B cell (primary cell): ENCODE measurements around the gene ZNF672. TPM values are rescaled to one million over a fixed set of nuclear protein-coding genes. Genes with fewer than 3 reads are reported as not detected.
A peak's percentile ranks its signal among the peaks of the same experiment; 100 is the strongest.

Experiments
- ATAC-seq: fragments of 200-7000 bp; cut with Tn5 transposase; one replicate; pipeline ENCODE4 v1.10.0; 2021; ENCODE audit warnings: low read depth, mild to moderate bottlenecking, moderate number of reproducible peaks, moderate library complexity
- CTCF ChIA-PET: fragments of 350-600 bp; sonication (Branson Sonifier 250); formaldehyde crosslinking; loops from one replicate; lab custom pipeline; 2021; ENCODE audit warnings: antibody characterized with exemption, inconsistent platforms; lab: Charles Lee
- POLR2A ChIA-PET: fragments of 350-600 bp; sonication (Branson Sonifier 250); formaldehyde crosslinking; loops from one replicate; lab custom pipeline; 2021; ENCODE audit warnings: antibody characterized with exemption; lab: Charles Lee
- DNase-seq: peaks from one replicate; pipeline ENCODE4 v3.0.0; 2013
- H2AFZ ChIP-seq: 2 replicates; pipeline ENCODE4 v1.6.1; 2012; ENCODE audit warnings: mild to moderate bottlenecking, low read depth, low read length; ENCODE audit not compliant: insufficient read depth, poor library complexity, severe bottlenecking
- H3K27ac ChIP-seq, 2 donors: 1 replicate in 1 of 2; 2 replicates in 1 of 2; pipeline ENCODE4 v1.5.1; 2012 to 2013; ENCODE audit warnings: low read length in 2 of 2, mild to moderate bottlenecking in 2 of 2, moderate library complexity in 1 of 2
- H3K27me3 ChIP-seq, 4 experiments: fragments of 200-600 bp in 1 of 4; sonication (generic) in 1 of 4; replicated peaks in 1 of 4; 1 replicate in 2 of 4; 2 replicates in 2 of 4; pipeline versions ENCODE4 v1.6.1 to v1.7.0; 2013 to 2016; ENCODE audit warnings: low read length in 3 of 4, mild to moderate bottlenecking in 2 of 4, mixed read lengths in 1 of 4, moderate library complexity in 1 of 4; ENCODE audit not compliant: insufficient read depth in 4 of 4, control insufficient read depth in 3 of 4; ENCODE audit errors: control extremely low read depth in 1 of 4
- H3K36me3 ChIP-seq, 2 experiments: replicated peaks in 1 of 2; 1 replicate in 1 of 2; 2 replicates in 1 of 2; pipeline versions ENCODE4 v1.6.1 to v1.7.1; 2013; ENCODE audit warnings: low read length in 1 of 2; ENCODE audit not compliant: insufficient read depth in 2 of 2, control insufficient read depth in 1 of 2; ENCODE audit errors: control extremely low read depth in 1 of 2, extremely low read depth in 1 of 2
- H3K4me1 ChIP-seq, 2 donors: fragments of 200-600 bp in 1 of 2; sonication (generic) in 1 of 2; 1 replicate in 1 of 2; 2 replicates in 1 of 2; pipeline versions ENCODE4 v1.5.1 to v1.6.1; 2013 to 2017; ENCODE audit warnings: low read length in 2 of 2; ENCODE audit not compliant: control insufficient read depth in 2 of 2, insufficient read depth in 2 of 2
- H3K4me2 ChIP-seq: replicated peaks from 2 replicates; pipeline ENCODE3; 2012; ENCODE audit warnings: mild to moderate bottlenecking, low read depth, low read length; ENCODE audit not compliant: poor library complexity, severe bottlenecking
- H3K4me3 ChIP-seq, 5 experiments: fragments of 200-600 bp in 1 of 5; sonication (generic) in 1 of 5; 1 replicate in 3 of 5; 2 replicates in 2 of 5; pipeline versions ENCODE4 v1.5.1 to v1.7.0; 2011 to 2016; ENCODE audit warnings: low read length in 4 of 5, mild to moderate bottlenecking in 4 of 5, low read depth in 2 of 5, control low read depth in 1 of 5, moderate library complexity in 1 of 5; ENCODE audit not compliant: insufficient read depth in 1 of 5; ENCODE audit errors: control extremely low read depth in 1 of 5, extremely low read depth in 1 of 5
- H3K79me2 ChIP-seq: fragments of 200-600 bp; sonication (generic); one replicate; pipeline ENCODE4 v1.6.0; 2016; ENCODE audit warnings: low read length; ENCODE audit not compliant: control insufficient read depth, insufficient read depth
- H3K9ac ChIP-seq: fragments of 200-600 bp; sonication (generic); 2 replicates; pipeline ENCODE4 v1.6.1; 2017; ENCODE audit warnings: mild to moderate bottlenecking, low read length, moderate library complexity
- H3K9me3 ChIP-seq, 3 donors: one replicate each; pipeline versions ENCODE4 v1.6.1 to v1.7.1; 2013; ENCODE audit warnings: low read length in 2 of 3; ENCODE audit not compliant: control insufficient read depth in 2 of 3, insufficient read depth in 1 of 3; ENCODE audit errors: control extremely low read depth in 1 of 3
- H4K20me1 ChIP-seq: 2 replicates; pipeline ENCODE4 v1.6.0; 2012; ENCODE audit warnings: mild to moderate bottlenecking, low read length; ENCODE audit not compliant: insufficient read depth, control insufficient read depth, poor library complexity, severe bottlenecking
- H3K27ac Mint-ChIP-seq: one replicate; pipeline ENCODE4 v1.8.0; 2021; ENCODE audit warnings: mixed read lengths
- H3K27me3 Mint-ChIP-seq: one replicate; pipeline ENCODE4 v1.8.0; 2021; ENCODE audit warnings: mixed read lengths
- H3K4me1 Mint-ChIP-seq: one replicate; pipeline ENCODE4 v1.8.0; 2021; ENCODE audit warnings: mixed read lengths
- H3K4me3 Mint-ChIP-seq: one replicate; pipeline ENCODE4 v1.8.0; 2021; ENCODE audit warnings: mixed read lengths
- H3K9me3 Mint-ChIP-seq: one replicate; pipeline ENCODE4 v1.8.0; 2022; ENCODE audit warnings: mixed read lengths; ENCODE audit not compliant: insufficient read depth
- EZH2 ChIP-seq: IDR thresholded peaks from 2 replicates; pipeline ENCODE4 v1.6.1; 2012; ENCODE audit warnings: borderline replicate concordance, low read depth, mild to moderate bottlenecking, moderate library complexity, low read length; ENCODE audit not compliant: insufficient read depth, poor library complexity, severe bottlenecking
- WGBS: methylation state at CpG from one replicate; pipeline ENCODE4 v1.1.5; 2013; ENCODE audit warnings: missing lambda C conversion rate; ENCODE audit not compliant: insufficient coverage; 5-methylcytosine and 5-hydroxymethylcytosine counted together
- intact Hi-C: fragments of 100-400 bp; cut with micrococcal nuclease; formaldehyde crosslinking; loops from one replicate; pipeline ENCODE4 v1.10.0; 2022
- polyA plus RNA-seq: library from polyadenylated mRNA; depleted of rRNA; stranded (reverse); fragments of >200 nt; gene quantifications from 2 replicates; pipeline ENCODE4 v1.2.3, GENCODE V29; 2012
- total RNA-seq, 2 donors: library from RNA; stranded (reverse); fragments of 120-200 nt in 1 of 2; gene quantifications; 1 replicate in 1 of 2; 2 replicates in 1 of 2; pipeline versions ENCODE4 v1.2.3 to v1.2.4, GENCODE V29; 2013 to 2022
- TF ChIP-seq, protein P1 (sequence below): fragments of 200-600 bp; IDR thresholded peaks from one replicate; pipeline ENCODE4 v1.8.0; 2022; ENCODE audit warnings: antibody characterized with exemption, mild to moderate bottlenecking

ZNF672 gene
- total and polyA plus RNA-seq, 2 donors (not counting 1 experiment from before 2014, with no cell fraction given): 46.4 to 56.3 TPM

DNA sequence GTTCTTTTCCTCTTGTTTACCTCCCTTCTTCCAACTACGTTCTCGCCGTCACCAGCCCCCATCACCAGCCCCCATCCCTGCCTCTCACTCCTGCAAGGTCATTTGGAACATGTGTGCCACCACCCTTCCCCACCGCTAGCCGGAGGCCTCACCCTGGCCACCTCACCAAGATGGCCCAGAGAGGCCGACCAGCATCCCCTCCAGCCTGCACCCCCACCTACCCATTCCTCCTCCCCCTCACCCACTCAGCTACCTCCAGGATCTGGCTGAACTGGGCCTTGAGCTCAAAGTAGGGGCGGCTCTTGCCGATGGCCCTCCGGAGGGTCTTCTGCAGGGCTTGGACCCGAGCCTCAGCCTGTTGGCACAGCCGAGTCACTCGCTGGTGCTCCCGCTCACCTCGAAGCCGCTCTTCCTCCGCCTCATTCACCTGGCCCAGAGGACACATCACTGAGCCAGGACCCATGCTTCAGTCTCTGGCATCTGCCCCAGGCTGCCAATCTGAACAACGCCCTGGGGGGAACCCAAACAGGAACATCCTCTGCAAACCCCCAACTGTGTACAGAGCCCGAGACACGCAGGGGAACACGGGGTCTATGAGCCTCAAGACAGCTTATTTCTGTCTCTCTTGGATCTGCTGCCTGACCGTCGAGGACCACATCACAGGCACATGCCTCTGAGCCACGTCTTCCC lies 25.1 kb upstream of the ZNF672 start:
- CTCF ChIA-PET: interaction anchor here (0.9 to 1.8 kb wide), 4 partner anchors 110 to 195 kb away, joined by 3 to 5 read pairs (median 4); no protein-coding TSS in a partner anchor
- POLR2A ChIA-PET: interaction anchor here (0.8 kb wide), 1 partner anchor 10 kb away, joined by 3 read pairs; no protein-coding TSS in a partner anchor

GRCh38 chr1:248813546-248813945 lies 24.5 kb upstream of the ZNF672 start:
- Mint-ChIP-seq H3K27me3 (no peaks in the 10 kb centered on the region), H3K27ac (no peak overlapping the region), H3K9me3 (no peaks in the 10 kb centered on the region), H3K4me3 (no peak overlapping the region), H3K4me1 (peaks cover 29% of the 10 kb centered on the region)
- 94% methylated on average over 6 of the region's 8 CpGs for WGBS
- no peak overlapping the region for H3K9ac ChIP-seq
- H2AFZ ChIP-seq: no peak overlapping the region
- POLR2A ChIA-PET: interaction anchor here (0.8 kb wide), 1 partner anchor 9 kb away, joined by 3 read pairs; no protein-coding TSS in a partner anchor
- no peaks in the 10 kb centered on the region for H3K9me3 ChIP-seq
- peaks cover 8% of the 10 kb centered on the region for H4K20me1 ChIP-seq
- H3K4me2 ChIP-seq: no peak overlapping the region
- no peak overlapping the region for H3K27ac ChIP-seq
- no peak overlapping the region for H3K4me3 ChIP-seq
- peaks cover 2 to 62% of the 10 kb centered on the region in 2 experiments for H3K36me3 ChIP-seq
- CTCF ChIA-PET: interaction anchor here (1.5 to 1.8 kb wide), 3 partner anchors 109 to 194 kb away, joined by 4 to 5 read pairs (median 4); no protein-coding TSS in a partner anchor
- peaks cover 38% of the 10 kb centered on the region for H3K79me2 ChIP-seq
- H3K27me3 ChIP-seq: no peaks in the 10 kb centered on the region
- intact Hi-C loops: no loop called here
- peaks cover 30 to 37% of the 10 kb centered on the region in 2 donors for H3K4me1 ChIP-seq
- DNase-seq (peak; percentile 3), ATAC-seq (no peak)
- no peak for TF ChIP-seq EZH2
- TF ChIP-seq, protein P1, sequence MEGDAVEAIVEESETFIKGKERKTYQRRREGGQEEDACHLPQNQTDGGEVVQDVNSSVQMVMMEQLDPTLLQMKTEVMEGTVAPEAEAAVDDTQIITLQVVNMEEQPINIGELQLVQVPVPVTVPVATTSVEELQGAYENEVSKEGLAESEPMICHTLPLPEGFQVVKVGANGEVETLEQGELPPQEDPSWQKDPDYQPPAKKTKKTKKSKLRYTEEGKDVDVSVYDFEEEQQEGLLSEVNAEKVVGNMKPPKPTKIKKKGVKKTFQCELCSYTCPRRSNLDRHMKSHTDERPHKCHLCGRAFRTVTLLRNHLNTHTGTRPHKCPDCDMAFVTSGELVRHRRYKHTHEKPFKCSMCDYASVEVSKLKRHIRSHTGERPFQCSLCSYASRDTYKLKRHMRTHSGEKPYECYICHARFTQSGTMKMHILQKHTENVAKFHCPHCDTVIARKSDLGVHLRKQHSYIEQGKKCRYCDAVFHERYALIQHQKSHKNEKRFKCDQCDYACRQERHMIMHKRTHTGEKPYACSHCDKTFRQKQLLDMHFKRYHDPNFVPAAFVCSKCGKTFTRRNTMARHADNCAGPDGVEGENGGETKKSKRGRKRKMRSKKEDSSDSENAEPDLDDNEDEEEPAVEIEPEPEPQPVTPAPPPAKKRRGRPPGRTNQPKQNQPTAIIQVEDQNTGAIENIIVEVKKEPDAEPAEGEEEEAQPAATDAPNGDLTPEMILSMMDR: no peak

More for the DNA sequence above, 25.1 kb upstream of the ZNF672 start:
- H3K9ac ChIP-seq: no peak overlapping the region
- H3K4me2 ChIP-seq: no peak overlapping the region
- peaks cover 2 to 62% of the 10 kb centered on the region in 2 experiments for H3K36me3 ChIP-seq
- no peak overlapping the region for H2AFZ ChIP-seq
- DNase-seq (peak; percentile 7), ATAC-seq (no peak)
- peaks cover 23 to 30% of the 10 kb centered on the region in 2 donors for H3K4me1 ChIP-seq
- H3K27ac ChIP-seq: no peak overlapping the region
- no peak overlapping the region for H3K4me3 ChIP-seq
- TF ChIP-seq, protein P1: no peak
- TF ChIP-seq EZH2: no peak
- Mint-ChIP-seq H3K9me3 (no peaks in the 10 kb centered on the region), H3K27me3 (no peaks in the 10 kb centered on the region), H3K27ac (no peak overlapping the region), H3K4me1 (peaks cover 24% of the 10 kb centered on the region), H3K4me3 (no peak overlapping the region)
- intact Hi-C loops: no loop called here
- WGBS: 97% methylated on average over 23 of the region's 23 CpGs
- peaks cover under 1% of the 10 kb centered on the region for H4K20me1 ChIP-seq
- H3K9me3 ChIP-seq: no peaks in the 10 kb centered on the region
- H3K27me3 ChIP-seq: no peaks in the 10 kb centered on the region
- H3K79me2 ChIP-seq: peaks cover 32% of the 10 kb centered on the region
